Lung (tissue), 12 donors: ENCODE results near the gene FOXO1. TPM values are rescaled to one million over a fixed set of nuclear protein-coding genes. Genes with fewer than 3 reads are reported as not detected.

Experiments used
- ATAC-seq: fragments of 200-7000 bp; cut with Tn5 transposase; one replicate; pipeline ENCODE4 v1.9.1; 2020; ENCODE audit warnings: moderate number of reproducible peaks; ENCODE audit not compliant: insufficient read depth, low FRiP score
- DNase-seq, 3 donors: peaks; one replicate each; pipeline ENCODE4 v3.0.0-alpha.2; 2013 to 2017
- H3K27ac ChIP-seq, 2 donors: one replicate each; pipeline ENCODE4 v1.5.1; 2013; ENCODE audit warnings: mild to moderate bottlenecking in 2 of 2, moderate library complexity in 2 of 2, control low read depth in 1 of 2, inconsistent platforms in 1 of 2, low read depth in 1 of 2, low read length in 1 of 2
- H3K27me3 ChIP-seq, 3 donors: one replicate each; pipeline ENCODE4 v1.5.1; 2013; ENCODE audit warnings: low read length in 2 of 3; ENCODE audit not compliant: control insufficient read depth in 3 of 3, insufficient read depth in 3 of 3
- H3K36me3 ChIP-seq, 4 donors: one replicate each; pipeline ENCODE4 v1.5.1; 2013; ENCODE audit warnings: low read length in 4 of 4, mild to moderate bottlenecking in 1 of 4, moderate library complexity in 1 of 4; ENCODE audit not compliant: control insufficient read depth in 4 of 4, insufficient read depth in 4 of 4
- H3K4me1 ChIP-seq, 5 donors: one replicate each; pipeline ENCODE4 v1.5.1; 2013; ENCODE audit warnings: low read length in 5 of 5, mild to moderate bottlenecking in 2 of 5, moderate library complexity in 1 of 5; ENCODE audit not compliant: control insufficient read depth in 5 of 5, insufficient read depth in 5 of 5
- H3K4me3 ChIP-seq: one replicate; pipeline ENCODE4 v1.5.1; 2013; ENCODE audit warnings: mild to moderate bottlenecking, control low read depth, moderate library complexity
- H3K9ac ChIP-seq, 2 donors: one replicate each; pipeline ENCODE4 v1.5.1; 2013; ENCODE audit warnings: low read length in 2 of 2, control low read depth in 1 of 2; ENCODE audit not compliant: insufficient read depth in 1 of 2
- H3K9me3 ChIP-seq, 4 donors: one replicate each; pipeline ENCODE4 v1.5.1; 2013; ENCODE audit warnings: low read length in 3 of 4, mild to moderate bottlenecking in 1 of 4, moderate library complexity in 1 of 4; ENCODE audit not compliant: control insufficient read depth in 4 of 4, insufficient read depth in 3 of 4
- CTCF ChIP-seq: IDR thresholded peaks from 2 replicates; pipeline ENCODE4 v1.5.1; 2012; ENCODE audit warnings: mild to moderate bottlenecking; ENCODE audit errors: control extremely low read depth, extremely low read depth
- WGBS, 2 donors: extraction: QIAGEN DNeasy Blood & Tissue Kit; methylation state at CpG; one replicate each; pipeline ENCODE4 v1.1.7; 2013; 5-methylcytosine and 5-hydroxymethylcytosine counted together
- polyA plus RNA-seq, 2 donors: library from polyadenylated mRNA; stranded (reverse); fragments of 200-250 nt; gene quantifications; one replicate each; pipeline ENCODE4 v1.2.1, GENCODE V29; 2013
- total RNA-seq, 2 donors: library from RNA; depleted of rRNA in 1 of 2; stranded (reverse); fragments of >200 nt in 1 of 2; gene quantifications; one replicate each; pipeline ENCODE4 v1.2.1, GENCODE V29; 2014 to 2021
- donor health status: control.
- donor health status: control.
- donor health status: Bipolar disorder and iron deficiency.
- donor health status: healthy.
- donor health status: DM: yes; HTN: yes; CAD: no.

The FOXO1 gene
- total and polyA plus RNA-seq, 4 donors = 4.1 to 37.1 (median 21.3) TPM

- 63 to 65% methylated on average over 9 of the region's 9 CpGs for WGBS, 2 donors
- Histone ChIP-seq H3K4me3 (no peak overlapping the region), H3K27ac (no peak overlapping the region), H3K27me3 (no peaks in the 10 kb centered on the region), H3K9me3 (no peaks in the 10 kb centered on the region), H3K4me1 (peaks cover 0 to 5% (median 0%) of the 10 kb centered on the region in 5 donors), H3K36me3 (no peaks in the 10 kb centered on the region), H3K9ac (no peak overlapping the region)
- DNase-seq (no peak), ATAC-seq (no peak)
- TF ChIP-seq CTCF = no peak
These were observed 126.7 kb downstream of the FOXO1 start for GRCh38 chr13:40539576-40540327.

DNA sequence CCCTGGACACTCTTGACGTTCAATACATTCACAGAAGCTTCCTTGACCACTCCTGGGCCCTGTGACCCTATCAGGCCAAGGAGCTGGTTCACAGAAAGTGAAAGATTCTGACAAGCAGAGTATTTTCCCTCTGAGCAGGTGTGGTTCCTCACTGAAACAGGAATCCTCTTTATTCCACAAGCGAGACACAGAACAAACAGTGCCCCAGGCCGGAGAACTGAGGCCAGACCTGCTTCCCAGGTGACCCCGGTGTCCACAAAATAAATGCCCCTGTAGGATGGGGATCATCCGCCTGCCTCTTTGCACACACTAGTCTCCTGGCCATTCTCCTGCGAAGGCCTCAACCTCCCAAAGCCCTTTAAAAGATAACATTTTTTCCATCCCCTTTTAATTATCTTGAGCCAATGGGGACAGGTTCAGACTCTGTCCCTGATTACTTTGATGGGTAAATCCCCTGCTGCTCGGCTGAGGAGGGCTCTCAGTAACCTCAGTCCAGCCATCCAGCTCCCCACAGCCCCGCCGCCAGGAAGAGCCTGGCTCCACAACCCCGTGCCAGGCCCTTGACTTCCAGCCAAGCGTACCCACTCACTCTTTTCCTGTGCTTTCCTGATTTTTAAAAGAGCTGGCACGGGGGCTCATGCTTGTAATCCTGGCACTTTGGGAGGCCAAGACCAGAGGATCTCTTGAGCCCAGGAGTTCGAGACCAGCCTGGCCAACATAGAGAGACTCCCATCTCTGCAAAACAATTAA, 129.1 kb downstream of the FOXO1 start:
- no peak overlapping the region for H3K27ac ChIP-seq
- 83 to 90% methylated on average over 13 of the region's 13 CpGs for WGBS, 2 donors
- H3K36me3 ChIP-seq = no peaks in the 10 kb centered on the region
- H3K27me3 ChIP-seq = no peaks in the 10 kb centered on the region
- H3K9me3 ChIP-seq = no peaks in the 10 kb centered on the region
- TF ChIP-seq CTCF = no peak
- ATAC-seq (no peak), DNase-seq (no peak)
- H3K4me1 ChIP-seq = peaks cover 0 to 5% (median 0%) of the 10 kb centered on the region in 5 donors
- H3K9ac ChIP-seq = no peak overlapping the region
- H3K4me3 ChIP-seq = no peak overlapping the region

- Histone ChIP-seq H3K4me3 (no peak overlapping the region), H3K27ac (no peak overlapping the region), H3K9ac (no peak overlapping the region), H3K27me3 (no peaks in the 10 kb centered on the region), H3K4me1 (peaks cover 0 to 5% (median 0%) of the 10 kb centered on the region in 5 donors), H3K9me3 (no peaks in the 10 kb centered on the region), H3K36me3 (no peaks in the 10 kb centered on the region)
- ATAC-seq (no peak), DNase-seq (no peak)
- 85 to 88% methylated on average over 9 of the region's 9 CpGs for WGBS, 2 donors
- no peak for TF ChIP-seq CTCF
These were observed 129.9 kb downstream of the FOXO1 start for GRCh38 chr13:40536443-40537113.
